ENCODE data around the gene LCE1E.

DNA sequence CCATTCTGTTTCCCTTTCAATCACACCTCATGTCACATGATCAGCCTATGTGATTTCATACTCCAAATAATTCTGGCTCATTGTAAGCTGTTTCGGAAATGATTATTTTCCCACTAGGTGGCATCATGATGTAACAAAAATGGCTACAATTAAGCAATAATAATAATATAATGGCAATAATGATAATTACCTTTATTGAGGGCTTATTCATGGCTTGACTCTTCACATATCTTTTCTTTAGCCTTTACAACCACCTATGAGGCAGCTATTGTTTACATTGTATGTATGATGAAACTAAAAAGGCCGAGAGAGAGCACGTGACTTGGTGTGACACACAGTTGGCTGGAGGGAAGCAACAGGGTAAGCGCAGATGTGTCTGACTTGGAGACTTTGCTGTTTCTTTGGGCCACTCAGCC, 40.8 kb upstream of the LCE1E start:
- TF ChIP-seq, protein P1, sequence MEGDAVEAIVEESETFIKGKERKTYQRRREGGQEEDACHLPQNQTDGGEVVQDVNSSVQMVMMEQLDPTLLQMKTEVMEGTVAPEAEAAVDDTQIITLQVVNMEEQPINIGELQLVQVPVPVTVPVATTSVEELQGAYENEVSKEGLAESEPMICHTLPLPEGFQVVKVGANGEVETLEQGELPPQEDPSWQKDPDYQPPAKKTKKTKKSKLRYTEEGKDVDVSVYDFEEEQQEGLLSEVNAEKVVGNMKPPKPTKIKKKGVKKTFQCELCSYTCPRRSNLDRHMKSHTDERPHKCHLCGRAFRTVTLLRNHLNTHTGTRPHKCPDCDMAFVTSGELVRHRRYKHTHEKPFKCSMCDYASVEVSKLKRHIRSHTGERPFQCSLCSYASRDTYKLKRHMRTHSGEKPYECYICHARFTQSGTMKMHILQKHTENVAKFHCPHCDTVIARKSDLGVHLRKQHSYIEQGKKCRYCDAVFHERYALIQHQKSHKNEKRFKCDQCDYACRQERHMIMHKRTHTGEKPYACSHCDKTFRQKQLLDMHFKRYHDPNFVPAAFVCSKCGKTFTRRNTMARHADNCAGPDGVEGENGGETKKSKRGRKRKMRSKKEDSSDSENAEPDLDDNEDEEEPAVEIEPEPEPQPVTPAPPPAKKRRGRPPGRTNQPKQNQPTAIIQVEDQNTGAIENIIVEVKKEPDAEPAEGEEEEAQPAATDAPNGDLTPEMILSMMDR (IDR thresholded peaks at IDR 0.05 in 4 of 5, conservative IDR thresholded peaks at IDR 0.05 in 1 of 5): no peak
- no peak for TF ChIP-seq POLR2A (IDR thresholded peaks at IDR 0.05)

All from gastrocnemius medialis (tissue), 4 donors.